AG04449 (cell line): ENCODE measurements around the gene CIZ1.

Experiments used
- CTCF ChIA-PET: fragments of 350-600 bp; formaldehyde crosslinking; extraction: SDS; loops from one replicate; lab custom pipeline; 2021; ENCODE audit warnings: antibody characterized with exemption; lab: Yijun Ruan, JAX
- POLR2A ChIA-PET: fragments of 400-600, 350-600 bp; formaldehyde crosslinking; extraction: SDS; loops from one replicate; lab custom pipeline; 2020; ENCODE audit warnings: antibody characterized with exemption, inconsistent platforms; lab: Yijun Ruan, JAX
- DNase-seq: peaks from one replicate; pipeline ENCODE4 v3.0.0-alpha.2; 2010; ENCODE audit warnings: low read depth, low spot score
- H3K4me3 ChIP-seq: 2 replicates; pipeline ENCODE4 v1.5.1; 2011; ENCODE audit warnings: low read depth, mild to moderate bottlenecking, control low read depth, low read length
- TF ChIP-seq, protein P1 (sequence below): IDR thresholded peaks from one replicate; pipeline ENCODE4 v1.5.1; 2011; ENCODE audit warnings: mild to moderate bottlenecking, moderate library complexity, low read length, control low read depth, inconsistent platforms; ENCODE audit not compliant: insufficient read depth; ENCODE audit errors: missing control alignments

The CIZ1 gene

DNA sequence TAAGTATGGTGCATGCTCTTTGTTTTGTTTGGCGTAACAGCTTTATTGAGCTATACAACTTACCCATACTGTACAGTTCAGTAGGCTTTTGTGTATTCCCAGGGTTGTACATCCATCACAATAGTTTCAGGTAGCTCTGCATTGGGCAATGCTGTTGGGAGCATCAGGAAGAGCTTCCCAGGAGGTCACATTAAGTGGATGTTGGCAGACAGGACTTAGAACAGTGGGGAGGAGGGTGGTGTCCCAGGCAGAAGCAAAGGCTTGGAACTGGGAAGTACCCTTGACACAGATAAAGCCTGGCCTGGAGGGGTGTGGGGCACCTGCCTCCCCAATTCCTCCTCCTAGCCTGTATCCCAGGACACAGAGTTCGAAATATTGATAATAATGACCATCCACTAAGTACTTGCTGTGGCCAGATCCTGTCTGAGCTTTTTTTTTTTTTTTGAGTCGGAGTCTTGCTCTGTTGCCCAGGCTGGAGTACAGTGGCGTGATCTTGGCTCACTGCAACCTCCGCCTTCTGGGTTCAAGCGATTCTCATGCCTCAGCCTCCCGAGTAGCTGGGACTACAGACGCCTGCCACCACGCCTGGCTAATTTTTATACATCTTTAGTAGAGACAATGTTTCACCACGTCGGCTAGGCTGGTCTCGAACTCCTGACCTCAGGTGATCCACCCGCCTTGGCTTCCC lies 30.0 kb downstream of the CIZ1 start:
- ChIA-PET POLR2A (interaction anchor here (0.6 to 1.3 kb wide), 2 partner anchors 8 to 41 kb away, joined by 3 read pairs; no protein-coding TSS in a partner anchor), CTCF (interaction anchor here (0.8 to 2.4 kb wide), 4 partner anchors 19 to 44 kb away, joined by 3 to 9 read pairs (median 4); no protein-coding TSS in a partner anchor)
- DNase-seq = no peak
- TF ChIP-seq, protein P1, sequence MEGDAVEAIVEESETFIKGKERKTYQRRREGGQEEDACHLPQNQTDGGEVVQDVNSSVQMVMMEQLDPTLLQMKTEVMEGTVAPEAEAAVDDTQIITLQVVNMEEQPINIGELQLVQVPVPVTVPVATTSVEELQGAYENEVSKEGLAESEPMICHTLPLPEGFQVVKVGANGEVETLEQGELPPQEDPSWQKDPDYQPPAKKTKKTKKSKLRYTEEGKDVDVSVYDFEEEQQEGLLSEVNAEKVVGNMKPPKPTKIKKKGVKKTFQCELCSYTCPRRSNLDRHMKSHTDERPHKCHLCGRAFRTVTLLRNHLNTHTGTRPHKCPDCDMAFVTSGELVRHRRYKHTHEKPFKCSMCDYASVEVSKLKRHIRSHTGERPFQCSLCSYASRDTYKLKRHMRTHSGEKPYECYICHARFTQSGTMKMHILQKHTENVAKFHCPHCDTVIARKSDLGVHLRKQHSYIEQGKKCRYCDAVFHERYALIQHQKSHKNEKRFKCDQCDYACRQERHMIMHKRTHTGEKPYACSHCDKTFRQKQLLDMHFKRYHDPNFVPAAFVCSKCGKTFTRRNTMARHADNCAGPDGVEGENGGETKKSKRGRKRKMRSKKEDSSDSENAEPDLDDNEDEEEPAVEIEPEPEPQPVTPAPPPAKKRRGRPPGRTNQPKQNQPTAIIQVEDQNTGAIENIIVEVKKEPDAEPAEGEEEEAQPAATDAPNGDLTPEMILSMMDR = no peak
- H3K4me3 ChIP-seq = peak overlapping the region; percentile 81; the same call in 1 of the 2 replicates

DNA sequence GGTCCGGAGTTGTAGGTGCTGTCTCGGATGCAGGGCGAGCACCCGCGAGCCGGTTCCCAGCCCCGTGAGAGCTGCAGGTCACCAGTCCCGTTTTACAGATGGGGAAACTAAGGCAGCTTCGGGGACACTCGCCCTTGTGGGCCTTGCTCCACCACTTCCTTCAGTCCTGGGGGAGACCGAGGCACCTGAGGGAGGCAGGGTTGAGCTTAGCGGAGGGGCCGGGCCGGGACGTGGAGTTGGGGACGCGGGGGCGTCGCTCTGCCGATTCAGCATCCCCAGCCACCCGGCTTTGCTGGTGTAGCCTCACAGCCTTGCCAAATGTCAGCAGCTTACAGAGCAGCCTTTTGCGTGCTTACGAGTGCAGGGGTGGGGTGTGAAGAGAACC lies 30.8 kb downstream of the CIZ1 start:
- no peak for DNase-seq
- TF ChIP-seq, protein P1 = no peak
- ChIA-PET POLR2A (interaction anchor here (0.6 to 1.3 kb wide), 2 partner anchors 9 to 42 kb away, joined by 3 read pairs; no protein-coding TSS in a partner anchor), CTCF (interaction anchor here (1.7 to 2.4 kb wide), 2 partner anchors 27 to 43 kb away, joined by 5 to 9 read pairs; no protein-coding TSS in a partner anchor)
- peak overlapping the region; percentile 81 for H3K4me3 ChIP-seq

DNA sequence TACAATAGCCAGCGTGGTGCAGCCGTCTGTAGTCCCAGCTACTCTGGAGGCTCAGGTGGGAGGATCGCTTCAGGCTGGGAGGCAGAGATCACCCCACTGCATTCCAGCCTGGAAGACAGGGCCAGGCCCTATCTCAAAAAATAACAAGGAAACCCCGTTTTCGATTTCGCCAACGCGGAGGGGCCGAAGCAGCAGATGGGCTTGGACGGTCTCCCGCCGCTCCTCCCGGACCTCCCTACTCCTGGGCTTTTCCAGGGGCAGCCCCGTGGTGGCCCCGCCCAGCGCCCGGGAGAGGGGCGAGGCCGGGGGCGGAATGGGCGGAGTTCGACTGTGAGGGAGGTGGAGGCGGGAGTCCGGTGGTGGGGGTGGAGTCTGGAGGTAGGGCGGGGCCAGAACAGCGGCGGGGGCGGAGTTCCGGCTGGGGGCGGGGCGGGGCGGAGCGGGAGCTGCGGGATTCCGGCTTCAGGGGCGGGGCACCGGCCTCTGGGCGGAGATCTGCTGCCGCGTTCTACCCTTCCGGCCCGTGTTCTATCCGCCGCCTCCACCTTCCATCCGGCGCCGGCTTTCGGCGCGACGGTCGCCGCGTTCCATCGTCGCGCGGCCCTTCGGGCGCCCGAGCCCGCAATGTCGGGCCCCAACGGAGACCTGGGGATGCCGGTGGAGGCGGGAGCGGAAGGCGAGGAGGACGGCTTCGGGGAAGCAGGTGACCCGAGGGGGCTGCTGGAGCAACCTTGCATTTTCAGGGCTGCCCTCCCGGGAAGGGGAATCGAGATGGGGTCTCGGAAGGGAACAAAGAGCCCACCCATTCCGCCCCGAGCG lies 31.4 kb downstream of the CIZ1 start, which contains the start of gene BBLN:
Gene BBLN, plus strand, starts transcription at position 482 of the 819 bp plus-strand sequence. Its CDS starts 143 bp downstream, at position 625.
- ChIA-PET CTCF (interaction anchor here (1.7 to 2.4 kb wide), 2 partner anchors 27 to 42 kb away, joined by 5 to 9 read pairs; no protein-coding TSS in a partner anchor), POLR2A (interaction anchor here (0.6 to 1.3 kb wide), 2 partner anchors 9 to 44 kb away, joined by 3 read pairs; no protein-coding TSS in a partner anchor)
- peak within 1 kb of the TSS; percentile 81 for H3K4me3 ChIP-seq
- TF ChIP-seq, protein P1 = no peak
- DNase-seq = peak; percentile 17

DNA sequence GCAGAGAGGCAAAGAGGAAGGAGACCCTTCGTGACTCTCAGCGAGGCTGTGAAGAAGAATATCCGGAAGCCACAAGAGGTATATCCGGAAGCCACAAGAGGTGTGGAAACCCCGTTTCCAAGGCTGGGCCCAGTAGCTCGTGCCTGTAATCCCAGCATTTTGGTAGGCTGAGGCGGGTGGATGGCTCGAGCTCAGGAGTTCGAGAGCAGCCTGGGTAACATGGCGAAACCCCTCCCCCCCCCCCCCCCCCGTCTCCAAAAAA lies 31.9 kb downstream of the CIZ1 start:
- TF ChIP-seq, protein P1 = no peak
- DNase-seq = no peak
- H3K4me3 ChIP-seq = peak overlapping the region; percentile 61
- ChIA-PET POLR2A (interaction anchor here (0.6 kb wide), 1 partner anchor 43 kb away, joined by 3 read pairs; no protein-coding TSS in a partner anchor), CTCF (interaction anchor here (1.4 to 2.4 kb wide), 2 partner anchors 35 to 42 kb away, joined by 5 to 9 read pairs; no protein-coding TSS in a partner anchor)

DNA sequence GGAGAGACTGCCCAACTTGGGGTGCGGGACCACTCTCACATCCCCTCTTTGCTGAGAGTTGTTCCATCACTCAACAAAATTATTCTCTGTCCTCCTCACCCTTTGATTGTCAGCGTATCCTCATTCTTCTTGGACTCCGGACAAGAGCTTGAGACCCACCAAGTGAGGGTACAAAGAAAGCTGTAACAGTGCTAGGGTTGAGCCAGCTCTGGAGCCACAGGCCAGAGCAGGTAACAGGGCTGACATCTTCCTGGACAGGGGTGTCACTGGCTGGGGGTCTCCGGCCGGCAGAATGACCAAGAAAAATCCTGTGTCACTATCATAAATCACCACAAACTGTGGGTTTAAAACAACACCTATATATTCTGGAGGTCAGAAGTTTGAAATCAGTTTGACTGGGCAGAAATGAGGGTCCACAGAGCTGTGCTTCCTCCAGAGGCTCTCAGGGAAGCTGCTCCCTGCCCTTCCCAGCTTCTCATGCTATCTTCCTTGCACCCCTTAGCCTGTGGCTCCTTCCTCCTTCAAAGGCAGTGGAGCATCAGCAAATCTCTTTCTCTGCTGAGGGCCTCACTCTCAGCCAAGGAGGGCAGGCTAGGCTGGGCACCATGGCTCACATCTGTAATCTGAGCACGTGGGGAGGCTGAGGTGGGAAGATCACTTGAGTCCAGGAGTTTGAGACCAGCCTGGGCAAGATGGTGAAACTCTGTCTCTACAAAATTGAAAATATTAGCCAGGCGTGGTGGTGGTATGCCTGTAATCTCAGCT lies 35.5 kb downstream of the CIZ1 start:
- POLR2A ChIA-PET = no interaction called here
- DNase-seq = no peak
- no peak overlapping the region for H3K4me3 ChIP-seq
- CTCF ChIA-PET = no interaction called here
- TF ChIP-seq, protein P1 = no peak
